Left ventricle myocardium inferior (tissue), 1 donor: ENCODE data around the gene LHFPL3. TPM values are rescaled to one million over a fixed set of nuclear protein-coding genes. Genes with fewer than 3 reads are reported as not detected.

Experiments used
- DNase-seq: peaks from one replicate; pipeline ENCODE4 v3.0.0-alpha.2; 2020
- H3K27ac ChIP-seq: fragments of 200-600 bp; replicated peaks from 2 replicates; pipeline ENCODE4 v1.8.0; 2021
- H3K27me3 ChIP-seq: fragments of 200-600 bp; 2 replicates; pipeline ENCODE4 v1.8.0; 2021; ENCODE audit warnings: low read depth
- H3K36me3 ChIP-seq: fragments of 200-600 bp; 2 replicates; pipeline ENCODE4 v1.8.0; 2021
- H3K4me1 ChIP-seq: fragments of 200-600 bp; 2 replicates; pipeline ENCODE4 v1.8.0; 2021
- H3K4me3 ChIP-seq: fragments of 200-600 bp; 2 replicates; pipeline ENCODE4 v1.8.0; 2021; ENCODE audit warnings: mild to moderate bottlenecking, moderate library complexity
- H3K9me3 ChIP-seq: fragments of 200-600 bp; replicated peaks from 2 replicates; pipeline ENCODE4 v1.8.0; 2021
- CTCF ChIP-seq: fragments of 200-600 bp; IDR thresholded peaks from 2 replicates; pipeline ENCODE4 v1.8.0; 2021; ENCODE audit warnings: antibody characterized with exemption, mild to moderate bottlenecking, borderline replicate concordance
- intact Hi-C: fragments of 100-400 bp; cut with micrococcal nuclease; formaldehyde crosslinking; loops from one replicate; pipeline ENCODE4 v1.11.0; 2022
- total RNA-seq: library from RNA; stranded (reverse); fragmentation: NEBNext Ultra II Directional; extraction: Animal tissue kit (Norgen Biotek cat#: 25700); gene quantifications from one replicate; pipeline ENCODE4 v1.2.1, GENCODE V29; 2021
- donor health status: DM: no; HTN: yes; CAD: no; lungs with severe emphysema.

LHFPL3 gene
- total RNA-seq, 1 donor from 2014 or later, result not detected

GRCh38 chr7:104801022-104801421, 472.6 kb downstream of the LHFPL3 start:
- intact Hi-C loops, result no loop called here

GRCh38 chr7:104803931-104804330, 475.5 kb downstream of the LHFPL3 start:
- TF ChIP-seq CTCF, result no peak
- Histone ChIP-seq H3K4me3 (no peak overlapping the region), H3K27me3 (peaks cover 32% of the 10 kb centered on the region), H3K4me1 (no peaks in the 10 kb centered on the region), H3K36me3 (no peaks in the 10 kb centered on the region), H3K27ac (no peak overlapping the region), H3K9me3 (no peaks in the 10 kb centered on the region)
- no peak for DNase-seq
- intact Hi-C loops, result no loop called here

More at GRCh38 chr7:104801022-104801421, 472.6 kb downstream of the LHFPL3 start:
- Histone ChIP-seq H3K36me3 (no peaks in the 10 kb centered on the region), H3K27ac (no peak overlapping the region), H3K4me3 (no peak overlapping the region), H3K9me3 (no peaks in the 10 kb centered on the region), H3K27me3 (peaks cover 25% of the 10 kb centered on the region), H3K4me1 (no peaks in the 10 kb centered on the region)
- DNase-seq, result no peak
- no peak for TF ChIP-seq CTCF

- Histone ChIP-seq H3K27ac (no peak overlapping the region), H3K4me3 (no peak overlapping the region), H3K36me3 (no peaks in the 10 kb centered on the region), H3K9me3 (no peaks in the 10 kb centered on the region), H3K27me3 (peaks cover 34% of the 10 kb centered on the region), H3K4me1 (no peaks in the 10 kb centered on the region)
- DNase-seq, result no peak
- intact Hi-C loops, result no loop called here
- TF ChIP-seq CTCF, result no peak
These were observed 476.3 kb downstream of the LHFPL3 start for GRCh38 chr7:104804696-104805095.

GRCh38 chr7:104805449-104806317, 477.3 kb downstream of the LHFPL3 start:
- Histone ChIP-seq H3K4me3 (no peak overlapping the region), H3K27ac (no peak overlapping the region), H3K27me3 (peaks cover 44% of the 10 kb centered on the region), H3K4me1 (no peaks in the 10 kb centered on the region), H3K36me3 (no peaks in the 10 kb centered on the region), H3K9me3 (no peaks in the 10 kb centered on the region)
- intact Hi-C loops, result no loop called here
- TF ChIP-seq CTCF, result no peak
- no peak for DNase-seq

GRCh38 chr7:104807671-104808070, 479.3 kb downstream of the LHFPL3 start:
- intact Hi-C loops, result no loop called here
- Histone ChIP-seq H3K4me1 (no peaks in the 10 kb centered on the region), H3K27ac (no peak overlapping the region), H3K9me3 (no peaks in the 10 kb centered on the region), H3K36me3 (no peaks in the 10 kb centered on the region), H3K27me3 (peaks cover 34% of the 10 kb centered on the region), H3K4me3 (no peak overlapping the region)
- TF ChIP-seq CTCF, result no peak
- no peak for DNase-seq
